HPDE6-E6E7 (cell line): ENCODE results near the gene TMEM88.
A peak's percentile ranks its signal among the peaks of the same experiment; 100 is the strongest.

Source experiments
- DNase-seq: peaks from one replicate; pipeline ENCODE4 v3.0.0; 2011; ENCODE audit warnings: missing footprints; ENCODE audit errors: extremely low spot score

TMEM88 gene

GRCh38 chr17:7833011-7833794, 21.7 kb upstream of the TMEM88 start:
- no peak for DNase-seq

GRCh38 chr17:7833795-7834541, 20.9 kb upstream of the TMEM88 start, which contains the start of gene KDM6B:
Gene KDM6B, plus strand, starts transcription at chr17:7834217. Its CDS starts 11,338 bp downstream, at chr17:7845555.
- peak; percentile 74 for DNase-seq

- no peak for DNase-seq
These were observed 20.3 kb upstream of the TMEM88 start for GRCh38 chr17:7834542-7834956.

GRCh38 chr17:7834957-7835813, 19.7 kb upstream of the TMEM88 start:
- DNase-seq, result peak; percentile 84

- DNase-seq, result no peak
These were observed 18.9 kb upstream of the TMEM88 start for GRCh38 chr17:7835814-7836595.

- peak; percentile 56 for DNase-seq
These were observed 18.1 kb upstream of the TMEM88 start for GRCh38 chr17:7836596-7837407.

- DNase-seq, result no peak
These were observed 17.3 kb upstream of the TMEM88 start for GRCh38 chr17:7837408-7838088.

GRCh38 chr17:7838090-7839075, 16.5 kb upstream of the TMEM88 start:
- no peak for DNase-seq

- no peak for DNase-seq
These were observed 15.5 kb upstream of the TMEM88 start for GRCh38 chr17:7839190-7839875.

- DNase-seq, result no peak
These were observed 15.0 kb upstream of the TMEM88 start for GRCh38 chr17:7839876-7840261.

GRCh38 chr17:7840441-7840840, 14.4 kb upstream of the TMEM88 start:
- DNase-seq, result no peak

- DNase-seq, result no peak
These were observed 14.0 kb upstream of the TMEM88 start for GRCh38 chr17:7840875-7841274.

- peak; percentile 66 for DNase-seq
These were observed 13.4 kb upstream of the TMEM88 start for GRCh38 chr17:7841396-7841914.

GRCh38 chr17:7841915-7842379, 12.9 kb upstream of the TMEM88 start:
- DNase-seq, result no peak

- DNase-seq, result peak; percentile 35
These were observed 12.2 kb upstream of the TMEM88 start for GRCh38 chr17:7842380-7843256.

GRCh38 chr17:7843257-7843535, 11.7 kb upstream of the TMEM88 start:
- DNase-seq, result no peak
